Measurements from ENCODE around the gene MIER1.

Gene MIER1

GRCh38 chr1:66996018-66996682, 71.4 kb downstream of the MIER1 start:
- no peak for DNase-seq (ENCODE audit: low read depth in 1 of 2, low spot score in 1 of 2)

GRCh38 chr1:66998972-66999371, 74.2 kb downstream of the MIER1 start:
- DNase-seq (ENCODE audit: low read depth in 1 of 2, low spot score in 1 of 2) = no peak

- no peak for DNase-seq (ENCODE audit: low read depth in 1 of 2, low spot score in 1 of 2)
These were observed 75.0 kb downstream of the MIER1 start for GRCh38 chr1:66999640-67000400.

GRCh38 chr1:67001682-67002425, 77.1 kb downstream of the MIER1 start:
- no peak for DNase-seq (ENCODE audit: low read depth in 1 of 2, low spot score in 1 of 2)

GRCh38 chr1:67004176-67004575, 79.4 kb downstream of the MIER1 start:
- DNase-seq (ENCODE audit: low read depth in 1 of 2, low spot score in 1 of 2) = no peak

GRCh38 chr1:67005068-67005467, 80.3 kb downstream of the MIER1 start:
- DNase-seq (ENCODE audit: low read depth in 1 of 2, low spot score in 1 of 2) = no peak

GRCh38 chr1:67009792-67010191, 85.0 kb downstream of the MIER1 start:
- no peak for DNase-seq (ENCODE audit: low read depth in 1 of 2, low spot score in 1 of 2)

- DNase-seq (ENCODE audit: low read depth in 1 of 2, low spot score in 1 of 2) = no peak
These were observed 88.8 kb downstream of the MIER1 start for GRCh38 chr1:67013573-67013972.

- no peak for DNase-seq (ENCODE audit: low read depth in 1 of 2, low spot score in 1 of 2)
These were observed 93.8 kb downstream of the MIER1 start for GRCh38 chr1:67018574-67018973.

- DNase-seq (ENCODE audit: low read depth in 1 of 2, low spot score in 1 of 2) = no peak
These were observed 94.3 kb downstream of the MIER1 start for GRCh38 chr1:67019121-67019520.

- no peak for DNase-seq (ENCODE audit: low read depth in 1 of 2, low spot score in 1 of 2)
These were observed 94.9 kb downstream of the MIER1 start for GRCh38 chr1:67019600-67020136.

GRCh38 chr1:67020304-67020703, 95.5 kb downstream of the MIER1 start:
- no peak for DNase-seq (ENCODE audit: low read depth in 1 of 2, low spot score in 1 of 2)

GRCh38 chr1:67020765-67021164, 96.0 kb downstream of the MIER1 start:
- DNase-seq (ENCODE audit: low read depth in 1 of 2, low spot score in 1 of 2) = no peak

GRCh38 chr1:67029472-67029871, 104.7 kb downstream of the MIER1 start:
- no peak for DNase-seq (ENCODE audit: low read depth in 1 of 2, low spot score in 1 of 2)

GRCh38 chr1:67031121-67031858, 106.5 kb downstream of the MIER1 start:
- no peak for DNase-seq (ENCODE audit: low read depth in 1 of 2, low spot score in 1 of 2)

- DNase-seq (ENCODE audit: low read depth in 1 of 2, low spot score in 1 of 2) = no peak
These were observed 107.1 kb downstream of the MIER1 start for GRCh38 chr1:67031859-67032247.
